ENCODE data around the gene PKIG. TPM values are rescaled to one million over a fixed set of nuclear protein-coding genes. Genes with fewer than 3 reads are reported as not detected.

PKIG gene
- total RNA-seq, 4 donors from 2014 or later, result 17.2 to 40.8 (median 32.0) TPM

GRCh38 chr20:44549123-44549522 lies 33.3 kb upstream of the PKIG start:
- 58% methylated on average over 4 of the region's 4 CpGs for WGBS
- H3K27ac ChIP-seq, result peak overlapping the region; percentile 39
- no peak for TF ChIP-seq EP300 (IDR thresholded peaks at IDR 0.05)
- no peak for TF ChIP-seq POLR2A (IDR thresholded peaks at IDR 0.05)
- TF ChIP-seq CTCF (IDR thresholded peaks at IDR 0.05), result no peak
- no peak for TF ChIP-seq POLR2AphosphoS5 (IDR thresholded peaks at IDR 0.05)

GRCh38 chr20:44552050-44552449 lies 30.3 kb upstream of the PKIG start:
- Histone ChIP-seq H3K9me3 (no peaks in the 10 kb centered on the region), H3K27ac (peak overlapping the region; percentile 63), H3K27me3 (no peaks in the 10 kb centered on the region), H3K36me3 (no peaks in the 10 kb centered on the region), H3K4me1 (peaks cover 31% of the 10 kb centered on the region), H3K4me3 (no peak overlapping the region)
- no peak for DNase-seq (ENCODE audit: low spot score in 2 of 2)
- TF ChIP-seq POLR2AphosphoS5 (IDR thresholded peaks at IDR 0.05), result no peak
- TF ChIP-seq EP300 (IDR thresholded peaks at IDR 0.05), result no peak
- no peak for TF ChIP-seq POLR2A (IDR thresholded peaks at IDR 0.05)
- no peak for TF ChIP-seq CTCF (IDR thresholded peaks at IDR 0.05)
- 91% methylated on average over 4 of the region's 4 CpGs for WGBS

More at GRCh38 chr20:44549123-44549522, 33.3 kb upstream of the PKIG start:
- H3K36me3 ChIP-seq, result no peaks in the 10 kb centered on the region
- no peak for DNase-seq (ENCODE audit: low spot score in 2 of 2)
- H3K4me1 ChIP-seq, result peaks cover 24% of the 10 kb centered on the region
- no peaks in the 10 kb centered on the region for H3K9me3 ChIP-seq
- H3K27me3 ChIP-seq, result no peaks in the 10 kb centered on the region
- H3K4me3 ChIP-seq, result no peak overlapping the region

GRCh38 chr20:44552568-44552949 lies 29.8 kb upstream of the PKIG start:
- Histone ChIP-seq H3K4me3 (no peak overlapping the region), H3K36me3 (no peaks in the 10 kb centered on the region), H3K27ac (peak overlapping the region; percentile 63), H3K4me1 (peaks cover 31% of the 10 kb centered on the region), H3K9me3 (no peaks in the 10 kb centered on the region), H3K27me3 (no peaks in the 10 kb centered on the region)
- DNase-seq (ENCODE audit: low spot score in 2 of 2), result no peak
- TF ChIP-seq EP300 (IDR thresholded peaks at IDR 0.05), result no peak
- TF ChIP-seq POLR2A (IDR thresholded peaks at IDR 0.05), result no peak
- TF ChIP-seq CTCF (IDR thresholded peaks at IDR 0.05), result no peak
- no peak for TF ChIP-seq POLR2AphosphoS5 (IDR thresholded peaks at IDR 0.05)
- 74% methylated on average over 3 of the region's 3 CpGs for WGBS

GRCh38 chr20:44552950-44553908 lies 29.1 kb upstream of the PKIG start:
- TF ChIP-seq POLR2A (IDR thresholded peaks at IDR 0.05) (no peak), CTCF (IDR thresholded peaks at IDR 0.05) (no peak), EP300 (IDR thresholded peaks at IDR 0.05) (no peak), POLR2AphosphoS5 (IDR thresholded peaks at IDR 0.05) (no peak)
- WGBS, result 43% methylated on average over 6 of the region's 6 CpGs
- H3K4me1 ChIP-seq, result peaks cover 26% of the 10 kb centered on the region
- no peaks in the 10 kb centered on the region for H3K36me3 ChIP-seq
- peak overlapping the region; percentile 63 for H3K27ac ChIP-seq
- H3K4me3 ChIP-seq, result no peak overlapping the region
- H3K27me3 ChIP-seq, result no peaks in the 10 kb centered on the region
- no peaks in the 10 kb centered on the region for H3K9me3 ChIP-seq
- DNase-seq (ENCODE audit: low spot score in 2 of 2), result no peak

GRCh38 chr20:44559302-44559701 lies 23.1 kb upstream of the PKIG start:
- H3K36me3 ChIP-seq, result no peaks in the 10 kb centered on the region
- no peaks in the 10 kb centered on the region for H3K27me3 ChIP-seq
- TF ChIP-seq CTCF (IDR thresholded peaks at IDR 0.05) (no peak), POLR2A (IDR thresholded peaks at IDR 0.05) (no peak), EP300 (IDR thresholded peaks at IDR 0.05) (no peak), POLR2AphosphoS5 (IDR thresholded peaks at IDR 0.05) (no peak)
- peaks cover 5% of the 10 kb centered on the region for H3K4me1 ChIP-seq
- no peak overlapping the region for H3K27ac ChIP-seq
- DNase-seq (ENCODE audit: low spot score in 2 of 2), result no peak
- H3K9me3 ChIP-seq, result no peaks in the 10 kb centered on the region
- no peak overlapping the region for H3K4me3 ChIP-seq

Data from suprapubic skin (tissue), 4 donors.